DOHH2 (cell line): ENCODE results near the gene CEP131.

Experiments used
- EZH2phosphoT487 ChIP-seq: fragments of 200-600 bp; sonication (generic); IDR thresholded peaks from 2 replicates; pipeline ENCODE4 v1.6.1; 2017; ENCODE audit warnings: borderline replicate concordance, mild to moderate bottlenecking, antibody characterized with exemption, low read length, moderate library complexity, mixed read lengths
- TF ChIP-seq, protein P1 (sequence below): fragments of 200-600 bp; sonication (generic); IDR thresholded peaks from one replicate; pipeline ENCODE4 v1.5.1; 2014; ENCODE audit warnings: antibody characterized with exemption, mild to moderate bottlenecking, low read depth, low read length; ENCODE audit not compliant: poor library complexity, severe bottlenecking

DNA sequence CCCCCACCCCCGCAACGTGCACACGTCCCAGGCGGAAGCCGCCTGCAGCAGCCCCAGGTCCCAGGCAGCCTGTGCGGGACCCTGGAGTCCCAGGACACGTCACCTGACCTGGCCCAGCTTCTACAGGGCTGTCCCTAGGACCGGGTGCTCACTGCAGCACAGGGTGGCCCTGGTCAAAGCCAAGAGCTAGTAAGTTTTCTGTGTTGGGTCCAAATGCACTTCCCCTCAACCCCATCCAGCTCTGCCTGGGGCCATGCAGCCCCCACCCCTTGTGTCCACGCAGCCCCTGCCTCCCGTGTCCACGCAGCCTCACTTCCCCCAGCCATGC lies 79.6 kb downstream of the CEP131 start:
- TF ChIP-seq, protein P1, sequence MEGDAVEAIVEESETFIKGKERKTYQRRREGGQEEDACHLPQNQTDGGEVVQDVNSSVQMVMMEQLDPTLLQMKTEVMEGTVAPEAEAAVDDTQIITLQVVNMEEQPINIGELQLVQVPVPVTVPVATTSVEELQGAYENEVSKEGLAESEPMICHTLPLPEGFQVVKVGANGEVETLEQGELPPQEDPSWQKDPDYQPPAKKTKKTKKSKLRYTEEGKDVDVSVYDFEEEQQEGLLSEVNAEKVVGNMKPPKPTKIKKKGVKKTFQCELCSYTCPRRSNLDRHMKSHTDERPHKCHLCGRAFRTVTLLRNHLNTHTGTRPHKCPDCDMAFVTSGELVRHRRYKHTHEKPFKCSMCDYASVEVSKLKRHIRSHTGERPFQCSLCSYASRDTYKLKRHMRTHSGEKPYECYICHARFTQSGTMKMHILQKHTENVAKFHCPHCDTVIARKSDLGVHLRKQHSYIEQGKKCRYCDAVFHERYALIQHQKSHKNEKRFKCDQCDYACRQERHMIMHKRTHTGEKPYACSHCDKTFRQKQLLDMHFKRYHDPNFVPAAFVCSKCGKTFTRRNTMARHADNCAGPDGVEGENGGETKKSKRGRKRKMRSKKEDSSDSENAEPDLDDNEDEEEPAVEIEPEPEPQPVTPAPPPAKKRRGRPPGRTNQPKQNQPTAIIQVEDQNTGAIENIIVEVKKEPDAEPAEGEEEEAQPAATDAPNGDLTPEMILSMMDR: no peak
- no peak for TF ChIP-seq EZH2phosphoT487
